PC-3 (cell line): ENCODE results near the gene TBC1D2. TPM values are rescaled to one million over a fixed set of nuclear protein-coding genes. Genes with fewer than 3 reads are reported as not detected.

Experiments
- ATAC-seq: fragments of 200-7000 bp; cut with Tn5 transposase; 2 replicates; pipeline ENCODE4 v1.9.1; 2020; ENCODE audit warnings: mild to moderate bottlenecking, moderate library complexity
- BruUV-seq: library from RNA; stranded (reverse); fragments of 400-500 nt; replicated peaks from 2 replicates; lab custom pipeline; 2021; lab: Mats Ljungman, UMichigan
- CTCF ChIA-PET: fragments of 300-600 bp; sonication (Branson Sonifier 250); formaldehyde crosslinking; loops from one replicate; lab custom pipeline; 2022; ENCODE audit warnings: antibody characterized with exemption; lab: Charles Lee
- POLR2A ChIA-PET: fragments of 300-600 bp; sonication (Branson Sonifier 250); formaldehyde crosslinking; loops from one replicate; lab custom pipeline; 2022; ENCODE audit warnings: antibody characterized with exemption; ENCODE audit not compliant: unreplicated experiment; lab: Charles Lee
- DNase-seq: peaks from one replicate; pipeline ENCODE4 v3.0.0-alpha.2; 2015
- H2AFZ ChIP-seq: fragments of 300-600 bp; sonication (generic); 2 replicates; pipeline ENCODE4 v1.6.0; 2016; ENCODE audit warnings: antibody characterized with exemption, low read length
- H3F3A ChIP-seq: fragments of 300-600 bp; sonication (generic); one replicate; pipeline ENCODE4 v1.6.0; 2017; ENCODE audit warnings: antibody characterized with exemption, low read length, control low read depth, mild to moderate bottlenecking; ENCODE audit not compliant: unreplicated experiment
- H3K27ac ChIP-seq: fragments of 300-600 bp; sonication (generic); 2 replicates; pipeline ENCODE4 v1.5.1; 2016; ENCODE audit warnings: mild to moderate bottlenecking, low read length
- H3K27me3 ChIP-seq: fragments of 300-600 bp; sonication (generic); 2 replicates; pipeline ENCODE4 v1.6.1; 2016; ENCODE audit warnings: low read length, mixed read lengths
- H3K36me3 ChIP-seq: fragments of 300-600 bp; sonication (generic); 2 replicates; pipeline ENCODE4 v1.6.1; 2016; ENCODE audit warnings: low read depth, mixed run types, low read length, mixed read lengths
- H3K4me1 ChIP-seq: fragments of 300-600 bp; sonication (generic); 2 replicates; pipeline ENCODE4 v1.5.1; 2016; ENCODE audit warnings: low read length; ENCODE audit not compliant: insufficient read depth
- H3K4me2 ChIP-seq: fragments of 300-600 bp; sonication (generic); 2 replicates; pipeline ENCODE4 v1.6.0; 2016; ENCODE audit warnings: low read length
- H3K4me3 ChIP-seq: fragments of 300-600 bp; sonication (generic); 2 replicates; pipeline ENCODE4 v1.5.1; 2016; ENCODE audit warnings: mild to moderate bottlenecking, low read length, mixed read lengths
- H3K79me2 ChIP-seq: fragments of 300-600 bp; sonication (generic); 2 replicates; pipeline ENCODE4 v1.6.1; 2017; ENCODE audit warnings: low read length, mixed read lengths
- H3K9ac ChIP-seq: fragments of 300-600 bp; sonication (generic); 2 replicates; pipeline ENCODE4 v1.6.0; 2016; ENCODE audit warnings: mild to moderate bottlenecking, low read length
- H3K9me2 ChIP-seq: fragments of 300-600 bp; sonication (generic); replicated peaks from 2 replicates; pipeline ENCODE4 v1.6.1; 2016; ENCODE audit warnings: mixed run types, low read length, mixed read lengths
- H3K9me3 ChIP-seq: fragments of 300-600 bp; sonication (generic); 2 replicates; pipeline ENCODE4 v1.6.1; 2016; ENCODE audit warnings: low read length, mixed read lengths
- H4K20me1 ChIP-seq: fragments of 300-600 bp; sonication (generic); 2 replicates; pipeline ENCODE4 v1.6.1; 2016; ENCODE audit warnings: low read length, mixed read lengths
- CTCF ChIP-seq: fragments of 300-600 bp; sonication (generic); conservative IDR thresholded peaks from 2 replicates; pipeline ENCODE4 v1.5.1; 2017; ENCODE audit warnings: antibody characterized with exemption, low read depth, mild to moderate bottlenecking, low read length
- EZH2 ChIP-seq: fragments of 300-600 bp; sonication (generic); IDR thresholded peaks from one replicate; pipeline ENCODE4 v1.6.1; 2017; ENCODE audit warnings: antibody characterized with exemption, mild to moderate bottlenecking, low read length; ENCODE audit not compliant: unreplicated experiment
- EZH2phosphoT487 ChIP-seq: fragments of 300-600 bp; sonication (generic); IDR thresholded peaks from 2 replicates; pipeline ENCODE4 v1.6.1; 2018; ENCODE audit warnings: mild to moderate bottlenecking, antibody characterized with exemption, low read length, borderline replicate concordance
- intact Hi-C: fragments of 100-400 bp; cut with micrococcal nuclease; formaldehyde crosslinking; loops from 2 replicates; pipeline ENCODE4 v1.9.0; 2023
- total RNA-seq: library from RNA; depleted of rRNA; stranded (reverse); fragments of >200 nt; gene quantifications from 2 replicates; pipeline ENCODE4 v1.2.3, GENCODE V29; 2014

TBC1D2 gene
- total RNA-seq, 1 experiment from 2014 or later: 7.4 TPM

- Histone ChIP-seq H2AFZ (no peak overlapping the region), H3K4me3 (no peak overlapping the region), H3K4me1 (peaks cover 18% of the 10 kb centered on the region), H3K9me3 (no peaks in the 10 kb centered on the region), H3K9me2 (no peaks in the 10 kb centered on the region), H4K20me1 (no peaks in the 10 kb centered on the region), H3K36me3 (no peaks in the 10 kb centered on the region), H3K27ac (no peak overlapping the region), H3K4me2 (no peak overlapping the region), H3K9ac (no peak overlapping the region), H3F3A (no peaks in the 10 kb centered on the region), H3K27me3 (no peaks in the 10 kb centered on the region), H3K79me2 (no peaks in the 10 kb centered on the region)
- CTCF ChIA-PET: no interaction called here
- DNase-seq (peak; percentile 17), ATAC-seq (peak; percentile 58; the same call in 1 of the 2 replicates)
- intact Hi-C loops: no loop called here
- TF ChIP-seq CTCF: peak; percentile 57
- TF ChIP-seq EZH2: no peak
- BruUV-seq: no TSS peak
- POLR2A ChIA-PET: no interaction called here
These were observed 39.6 kb downstream of the TBC1D2 start for GRCh38 chr9:98215821-98216220.

GRCh38 chr9:98215271-98215670 lies 40.2 kb downstream of the TBC1D2 start:
- intact Hi-C loops: no loop called here
- no peak overlapping the region for H3K4me3 ChIP-seq
- DNase-seq: no peak
- no peak overlapping the region for H2AFZ ChIP-seq
- H3F3A ChIP-seq: no peaks in the 10 kb centered on the region
- no TSS peak for BruUV-seq
- ChIA-PET CTCF (no interaction called here), POLR2A (no interaction called here)
- H3K4me1 ChIP-seq: peaks cover 18% of the 10 kb centered on the region
- no peaks in the 10 kb centered on the region for H3K9me2 ChIP-seq
- H4K20me1 ChIP-seq: no peaks in the 10 kb centered on the region
- TF ChIP-seq CTCF: no peak
- no peak overlapping the region for H3K9ac ChIP-seq
- H3K27me3 ChIP-seq: no peaks in the 10 kb centered on the region
- H3K79me2 ChIP-seq: no peaks in the 10 kb centered on the region
- ATAC-seq: no peak
- H3K4me2 ChIP-seq: no peak overlapping the region
- no peak overlapping the region for H3K27ac ChIP-seq
- no peaks in the 10 kb centered on the region for H3K9me3 ChIP-seq
- H3K36me3 ChIP-seq: no peaks in the 10 kb centered on the region

GRCh38 chr9:98214811-98215210 lies 40.6 kb downstream of the TBC1D2 start:
- H4K20me1 ChIP-seq: no peaks in the 10 kb centered on the region
- H3K4me1 ChIP-seq: peaks cover 14% of the 10 kb centered on the region
- BruUV-seq: no TSS peak
- H3K4me2 ChIP-seq: no peak overlapping the region
- H3K27ac ChIP-seq: no peak overlapping the region
- H3K27me3 ChIP-seq: no peaks in the 10 kb centered on the region
- POLR2A ChIA-PET: no interaction called here
- H3K36me3 ChIP-seq: no peaks in the 10 kb centered on the region
- H3K9me2 ChIP-seq: no peaks in the 10 kb centered on the region
- H3K9me3 ChIP-seq: no peaks in the 10 kb centered on the region
- no peak overlapping the region for H3K4me3 ChIP-seq
- H3K9ac ChIP-seq: no peak overlapping the region
- no peak overlapping the region for H2AFZ ChIP-seq
- TF ChIP-seq CTCF (no peak), EZH2 (no peak), EZH2phosphoT487 (no peak)
- DNase-seq: no peak
- intact Hi-C loops: no loop called here
- no peaks in the 10 kb centered on the region for H3F3A ChIP-seq
- CTCF ChIA-PET: no interaction called here
- no peak for ATAC-seq
- no peaks in the 10 kb centered on the region for H3K79me2 ChIP-seq
